Heart left ventricle (tissue), 13 donors: ENCODE results near the gene MAP3K7CL.

ENCODE experiments used
- CTCF ChIP-seq, 12 donors: fragments of 200-600 bp; sonication (generic) in 4 of 12; IDR thresholded peaks; one replicate each; pipeline versions ENCODE4 v1.5.0 to v1.8.0; 2018 to 2022; ENCODE audit warnings: antibody characterized with exemption in 12 of 12, mild to moderate bottlenecking in 5 of 12
- POLR2A ChIP-seq, 2 donors: fragments of 450-650 bp; IDR thresholded peaks; one replicate each; pipeline ENCODE4 v1.6.1; 2017; ENCODE audit warnings: antibody characterized with exemption in 2 of 2, mild to moderate bottlenecking in 2 of 2, moderate library complexity in 2 of 2
- donor health status: ischemic (EF 13 %, LVEDD 7.1; RV severe dilation, severe dysfunction).
- donor health status: DM: no; HTN: yes; CAD: no.
- donor health status: DM: no; HTN: no; CAD: no.
- donor health status: ischemic (EF 25% LVEDD 6.9; RV normal size, moderate dysfunction).
- donor health status: ischemic (EF 25% LVEDD 5.7; RV mildly dilated, moderate dysfunction).
- donor health status: ischemic (EF 35%, LVEDD 5.7; RV mildly dilated, moderate dysfunction).
- donor health status: nonischemic (EF 11% LVEDD 7.7; RV severe dilation, severe dysfunction).
- donor health status: DM: yes; HTN: yes; CAD: no.
- donor health status: PGD.
- donor health status: ischemic (EF 29% LVEDD 5.4; RV normal size, mild dysfunction).
- donor health status: nonischemic (EF 23%, LVEDD 6.1; RV moderate dilation, normal function).

- TF ChIP-seq CTCF (IDR thresholded peaks at IDR 0.05) = no peak
- TF ChIP-seq POLR2A (IDR thresholded peaks at IDR 0.05) = no peak
Measured at GRCh38 chr21:29096218-29097015, 34.0 kb upstream of the MAP3K7CL start.
